ENCODE measurements around the gene ZFYVE26.
"Not testable (repeated sequence)": the region's sequence is repeated elsewhere in the genome, so short reads cannot be mapped to it uniquely, and the experiment has no call there.

Gene ZFYVE26

GRCh38 chr14:67749341-67750084 is 66.9 kb downstream of the ZFYVE26 start:
- DNase-seq (ENCODE audit: low read depth) = no peak

GRCh38 chr14:67748312-67748711 is 68.1 kb downstream of the ZFYVE26 start:
- no peak for DNase-seq (ENCODE audit: low read depth)

DNA sequence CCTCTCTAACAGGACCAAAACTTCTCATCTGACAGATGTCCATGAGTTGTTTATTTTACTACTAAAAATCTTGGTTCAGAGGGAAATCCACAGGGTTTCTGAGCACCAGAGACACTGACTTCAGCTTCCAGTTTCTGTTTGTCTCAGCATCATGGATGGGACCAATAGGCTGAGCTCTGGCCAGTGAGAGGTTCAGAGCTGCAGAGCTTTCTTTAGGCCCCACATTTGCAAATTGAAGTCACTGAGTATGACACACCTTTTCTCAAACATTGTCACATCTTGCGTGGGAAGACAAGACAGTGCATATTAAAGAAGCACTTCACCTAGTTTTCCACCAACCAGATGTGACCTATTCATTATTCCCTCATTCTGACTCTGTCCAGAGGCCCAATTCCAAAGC is 69.5 kb downstream of the ZFYVE26 start:
- no peak for DNase-seq (ENCODE audit: low read depth)

DNA sequence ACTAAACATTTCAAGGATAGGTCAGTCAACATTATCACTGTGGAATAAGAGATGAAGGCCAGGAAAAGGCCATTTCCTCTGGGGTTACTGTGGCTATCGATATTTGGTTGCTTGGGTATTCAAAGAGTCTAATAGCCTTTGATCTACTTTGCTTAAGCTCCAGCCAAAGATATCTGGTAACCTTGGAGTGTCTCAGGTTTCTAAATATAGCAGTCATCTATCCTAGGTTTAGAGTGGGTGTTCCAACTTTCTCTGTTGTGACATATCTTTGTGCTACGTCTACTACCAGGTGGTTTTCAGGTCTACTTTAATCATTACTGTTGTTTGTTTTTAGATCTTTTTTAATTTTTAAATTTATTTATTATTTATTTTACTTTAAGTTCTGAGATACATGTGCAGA is 72.3 kb downstream of the ZFYVE26 start:
- no peak for DNase-seq (ENCODE audit: low read depth)

DNA sequence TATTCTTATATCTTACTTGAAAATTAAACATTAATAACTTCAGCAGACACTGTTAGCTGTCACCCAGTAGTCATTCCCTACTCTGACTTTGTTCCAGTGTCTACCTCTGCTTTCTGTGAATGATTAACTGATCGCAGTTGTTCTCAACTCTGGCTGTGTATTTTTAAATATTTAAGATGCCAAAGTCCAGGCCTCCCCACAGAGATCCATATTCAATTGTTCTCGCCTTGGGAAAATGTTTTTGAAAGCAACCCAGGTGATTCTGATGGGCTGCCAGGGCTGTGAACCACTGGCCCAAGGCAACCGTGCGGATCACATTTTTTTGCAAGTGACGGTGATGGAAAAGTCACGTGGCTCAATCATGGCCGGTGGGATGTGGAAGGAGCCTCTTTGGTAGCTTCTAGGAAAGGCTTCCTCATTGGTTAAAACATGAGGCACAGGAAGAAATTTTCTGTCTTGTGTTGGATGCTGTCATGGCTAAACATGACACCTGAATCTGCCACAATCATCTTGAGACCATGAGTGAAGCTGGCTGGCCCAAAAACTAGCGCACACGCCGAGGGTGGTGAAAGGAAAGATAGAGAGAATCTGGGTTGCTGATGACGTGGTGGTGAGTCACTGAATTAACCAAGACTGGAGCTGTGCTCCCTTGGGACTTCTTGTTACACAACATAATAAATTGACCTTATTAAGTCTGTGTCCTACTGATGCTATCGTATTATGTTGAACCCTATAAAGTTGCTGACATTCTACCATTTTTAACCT is 77.5 kb downstream of the ZFYVE26 start:
- DNase-seq (ENCODE audit: low read depth) = no peak

- DNase-seq (ENCODE audit: low read depth) = no peak
Measured at GRCh38 chr14:67736771-67737170, 79.6 kb downstream of the ZFYVE26 start.

GRCh38 chr14:67735336-67736147 is 80.8 kb downstream of the ZFYVE26 start:
- no peak for DNase-seq (ENCODE audit: low read depth)

- DNase-seq (ENCODE audit: low read depth) = no peak
Measured at GRCh38 chr14:67734675-67735074, 81.7 kb downstream of the ZFYVE26 start.

GRCh38 chr14:67733616-67734015 is 82.8 kb downstream of the ZFYVE26 start:
- no peak for DNase-seq (ENCODE audit: low read depth)

GRCh38 chr14:67729072-67729885 is 87.1 kb downstream of the ZFYVE26 start:
- DNase-seq (ENCODE audit: low read depth) = no peak

DNA sequence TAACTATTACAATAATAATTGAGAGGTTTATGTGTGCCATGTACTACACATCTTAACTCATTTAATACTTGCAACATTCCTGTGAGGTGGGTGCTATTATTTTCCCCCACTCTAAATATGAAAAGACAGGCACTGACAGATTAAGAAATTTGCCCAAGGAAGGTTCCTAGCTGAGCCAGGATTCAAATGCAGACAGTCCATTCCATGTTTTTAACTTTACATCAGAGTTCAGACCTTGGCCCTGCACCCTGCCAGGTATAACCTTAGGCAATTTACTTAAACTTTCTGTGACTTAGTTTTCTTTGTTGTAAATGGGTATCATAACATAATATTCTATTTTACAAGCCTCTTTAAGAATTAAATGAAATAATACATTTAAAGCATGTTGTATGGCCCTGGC is 88.1 kb downstream of the ZFYVE26 start:
- no peak for DNase-seq (ENCODE audit: low read depth)

DNA sequence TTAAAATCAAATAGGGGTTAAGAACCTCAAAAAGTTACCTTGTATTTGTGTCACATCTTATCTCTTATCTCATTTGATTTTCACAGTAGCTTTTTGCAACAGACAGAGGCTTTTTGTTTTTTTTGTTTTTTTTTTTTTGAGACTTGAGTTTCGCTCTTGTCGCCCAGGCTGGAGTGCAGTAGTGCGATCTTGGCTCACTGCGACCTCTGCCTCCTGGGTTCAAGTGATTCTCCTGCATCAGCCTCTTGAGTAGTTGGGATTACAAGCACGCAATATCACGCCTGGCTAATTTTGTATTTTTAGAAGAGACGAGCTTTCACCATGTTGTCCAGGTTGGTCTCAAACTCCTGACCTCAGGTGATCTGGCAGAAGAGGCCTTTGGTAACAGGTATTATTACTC is 89.0 kb downstream of the ZFYVE26 start:
- DNase-seq (ENCODE audit: low read depth) = no peak

- no peak for DNase-seq (ENCODE audit: low read depth)
Measured at GRCh38 chr14:67725171-67725570, 91.2 kb downstream of the ZFYVE26 start.

DNA sequence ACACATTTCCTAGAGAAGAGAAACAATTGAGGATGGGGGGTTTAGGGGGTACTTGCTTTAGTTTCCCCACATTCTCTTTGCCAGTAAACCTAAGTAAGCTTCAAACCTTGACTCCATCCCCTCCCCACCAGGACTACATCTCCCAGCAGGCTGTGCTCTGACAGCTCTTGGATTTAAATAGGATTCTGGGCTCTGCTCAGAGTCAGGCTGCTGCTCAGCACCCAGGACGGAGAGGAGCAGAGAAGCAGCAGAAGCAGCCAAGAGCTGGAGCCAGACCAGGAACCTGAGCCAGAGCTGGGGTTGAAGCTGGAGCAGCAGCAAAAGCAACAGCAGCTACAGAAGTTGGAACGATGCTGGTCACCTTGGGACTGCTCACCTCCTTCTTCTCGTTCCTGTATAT is 94.1 kb downstream of the ZFYVE26 start:
- no peak for DNase-seq (ENCODE audit: low read depth)

GRCh38 chr14:67721875-67722274 is 94.5 kb downstream of the ZFYVE26 start:
- no peak for DNase-seq (ENCODE audit: low read depth)

DNA sequence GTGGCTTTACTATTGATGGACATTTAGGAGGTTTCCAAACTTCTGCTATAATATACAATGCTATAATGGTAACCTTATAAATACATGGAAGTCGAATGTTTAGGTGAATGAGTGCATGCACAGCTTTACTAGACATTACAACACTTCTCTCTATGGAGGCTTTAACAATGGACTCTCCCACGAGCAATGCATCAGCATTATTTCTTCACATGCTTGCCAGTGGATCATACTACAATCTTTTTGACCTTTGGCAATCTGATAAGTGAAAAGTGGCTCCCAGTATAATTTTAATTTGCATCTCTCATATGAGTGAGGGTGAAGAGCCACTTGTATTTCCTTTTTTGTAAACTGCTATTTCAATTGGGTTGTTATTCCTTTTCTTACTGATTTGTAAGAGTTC is 96.5 kb downstream of the ZFYVE26 start:
- DNase-seq (ENCODE audit: low read depth) = no peak

GRCh38 chr14:67719385-67719784 is 97.0 kb downstream of the ZFYVE26 start:
- not testable (repeated sequence) for DNase-seq (ENCODE audit: low read depth)

DNA sequence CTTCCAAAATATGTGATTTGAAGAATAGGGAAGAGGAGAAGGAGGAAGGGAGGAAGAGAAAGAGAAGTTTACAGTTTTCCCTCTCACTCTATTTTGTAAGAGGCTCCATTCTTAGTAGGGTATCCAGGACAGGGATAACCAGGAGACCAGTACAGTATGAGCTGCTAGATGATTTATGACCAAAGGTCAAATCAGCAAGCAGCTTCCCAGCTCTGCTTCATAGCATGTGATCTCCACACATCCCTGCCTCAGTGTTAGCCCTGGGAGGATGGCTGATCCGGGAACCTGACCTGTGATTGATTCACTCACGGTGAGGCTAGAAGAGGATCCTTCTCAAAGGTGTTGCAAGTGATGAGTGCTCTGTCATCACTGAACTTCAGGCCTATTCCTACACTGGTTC is 98.1 kb downstream of the ZFYVE26 start:
- no peak for DNase-seq (ENCODE audit: low read depth)

DNA sequence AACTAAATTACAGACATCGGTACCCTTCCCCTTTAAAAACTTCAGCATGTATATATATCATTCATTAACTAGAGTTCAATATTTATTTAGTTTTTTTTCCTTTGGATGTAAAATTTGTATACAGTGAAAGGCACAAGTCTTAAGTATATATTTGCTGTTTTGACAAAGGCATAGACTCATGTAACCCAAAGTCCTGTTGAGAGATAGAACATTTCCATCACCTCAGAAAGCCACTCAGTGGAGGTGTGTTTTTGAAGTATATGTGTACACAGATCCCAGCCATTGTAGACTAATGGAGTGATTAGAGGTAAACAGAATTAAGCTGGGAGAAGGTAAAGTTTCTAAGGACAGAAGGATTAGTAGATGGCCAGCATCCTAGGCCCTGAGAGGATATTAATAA is 99.3 kb downstream of the ZFYVE26 start:
- DNase-seq (ENCODE audit: low read depth) = no peak

DNA sequence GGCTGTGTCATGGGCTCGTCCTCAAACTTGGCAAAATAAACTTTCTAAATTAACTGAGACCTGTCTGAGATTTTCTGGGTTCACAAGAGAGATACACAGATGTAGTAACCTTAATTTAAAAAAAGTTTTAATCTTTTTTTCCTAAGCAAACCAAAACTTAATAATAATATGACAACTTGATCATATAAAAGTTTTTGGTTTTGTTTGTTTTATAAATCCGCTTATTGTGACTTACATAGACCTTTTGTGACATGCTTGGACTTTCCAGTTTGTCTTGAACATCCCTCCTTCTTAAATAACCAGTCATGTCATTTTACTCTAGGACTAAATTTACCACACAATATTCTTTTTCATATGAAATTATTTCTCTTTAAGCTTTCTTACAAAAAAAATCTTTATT is 106.2 kb downstream of the ZFYVE26 start:
- DNase-seq (ENCODE audit: low read depth) = no peak

GRCh38 chr14:67709796-67710195 is 106.6 kb downstream of the ZFYVE26 start:
- not testable (repeated sequence) for DNase-seq (ENCODE audit: low read depth)

DNA sequence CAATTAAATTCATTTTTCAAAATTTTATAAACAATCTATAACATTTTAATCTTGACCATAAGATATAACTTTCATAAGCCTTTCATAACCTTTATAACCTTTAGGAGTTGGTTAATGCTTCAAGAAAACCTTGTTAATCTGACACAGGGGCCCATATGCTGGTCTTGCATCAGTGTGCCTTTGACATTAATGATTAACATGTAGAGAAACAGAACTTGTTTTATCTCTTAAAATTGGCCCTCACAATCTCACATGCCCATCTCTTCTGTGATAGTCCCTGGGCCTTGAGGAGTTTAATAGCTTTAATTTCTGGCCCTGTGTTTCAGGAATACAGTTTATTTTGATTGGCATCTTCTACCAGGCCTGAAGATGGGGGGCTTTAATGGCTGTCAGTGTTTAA is 107.0 kb downstream of the ZFYVE26 start:
- not testable (repeated sequence) for DNase-seq (ENCODE audit: low read depth)

Data from stimulated activated CD8-positive, alpha-beta memory T cell treated with anti-CD3 and anti-CD28 coated beads, Interleukin-12 subunit alpha, Interleukin-12 subunit beta, amount 100 ng/mL, for 1 hour (primary cell).